Measurements from ENCODE around the gene DERA. TPM values are rescaled to one million over a fixed set of nuclear protein-coding genes. Genes with fewer than 3 reads are reported as not detected.

DERA gene
- total and polyA plus RNA-seq, 2 of the 8 experiments (the other 6 are each of a cell fraction or from before 2014, with no cell fraction given), result 13.1 to 17.1 TPM

GRCh38 chr12:16003460-16003859, 92.3 kb downstream of the DERA start:
- no peaks in the 10 kb centered on the region for H3K9me3 ChIP-seq (ENCODE audit: insufficient read depth in 2 of 2, low read depth in 1 of 2, low read length in 1 of 2)

More at GRCh38 chr12:16003460-16003859, 92.3 kb downstream of the DERA start:
- H4K8ac ChIP-seq (ENCODE audit: extremely low read depth, insufficient read depth, low read length), result no peak overlapping the region
- H3K9ac ChIP-seq (replicated peaks in 1 of 4; ENCODE audit: extremely low read depth in 1 of 4, low read depth in 3 of 4, low read length in 3 of 4), result no peak overlapping the region
- H3K23me2 ChIP-seq (ENCODE audit: low read depth, low read length), result no peaks in the 10 kb centered on the region
- H2BK5ac ChIP-seq (ENCODE audit: low read depth, low read length), result no peak overlapping the region
- ChIA-PET POLR2A (ENCODE audit: partially characterized antibody) (no interaction called here), CTCF (ENCODE audit: partially characterized antibody) (no interaction called here)
- H3K79me1 ChIP-seq (ENCODE audit: low read depth, low read length), result no peaks in the 10 kb centered on the region
- no peak overlapping the region for H3K56ac ChIP-seq (replicated peaks; ENCODE audit: insufficient read length, low read depth, low read length)
- H3K4me2 ChIP-seq (ENCODE audit: insufficient read depth in 1 of 2, low read depth in 2 of 2, low read length in 2 of 2), result no peak overlapping the region
- H4K20me1 ChIP-seq (replicated peaks in 1 of 2; ENCODE audit: control insufficient read depth in 1 of 2, insufficient read depth in 2 of 2, low read length in 2 of 2), result no peaks in the 10 kb centered on the region
- H3K4ac ChIP-seq (replicated peaks; ENCODE audit: insufficient read length, low read depth, low read length), result no peak overlapping the region
- H3K36me3 ChIP-seq (ENCODE audit: control insufficient read depth in 2 of 4, insufficient read depth in 4 of 4, low read length in 3 of 4), result no peaks in the 10 kb centered on the region
- DNase-seq (ENCODE audit: low read depth in 1 of 2, low spot score in 2 of 2) (no peak), FAIRE-seq (no peak)
- H2BK20ac ChIP-seq (ENCODE audit: low read length), result no peak overlapping the region
- H3K18ac ChIP-seq (ENCODE audit: extremely low read depth, low read length), result no peak overlapping the region
- no peak overlapping the region for H3K27ac ChIP-seq (ENCODE audit: low read depth, low read length)
- no peak overlapping the region for H2BK12ac ChIP-seq (ENCODE audit: low read depth, low read length)
- 80% methylated on average over 3 of the region's 3 CpGs; no CpG with 5 or more reads in 1 of the 2 experiments for WGBS, 2 experiments (ENCODE audit: extremely low coverage in 1 of 2, insufficient coverage in 1 of 2, insufficient read length in 1 of 2, insufficient replicate concordance in 2 of 2, low coverage in 1 of 2, low lambda C conversion rate in 2 of 2, missing lambda C conversion rate in 1 of 2)
- no peak overlapping the region for H2AFZ ChIP-seq (ENCODE audit: low read length)
- no peak overlapping the region for H4K5ac ChIP-seq (ENCODE audit: insufficient read length, low read depth, low read length)
- H3K79me2 ChIP-seq (ENCODE audit: control insufficient read depth in 1 of 2, insufficient read depth in 2 of 2, low read length in 2 of 2), result no peaks in the 10 kb centered on the region
- no peak overlapping the region for H3K4me3 ChIP-seq (ENCODE audit: extremely low read depth in 1 of 4, insufficient read depth in 2 of 4, low read depth in 3 of 4, low read length in 4 of 4)
- H3K27me3 ChIP-seq (replicated peaks in 1 of 4; ENCODE audit: control insufficient read depth in 3 of 4, extremely low read depth in 1 of 4, insufficient read depth in 3 of 4, low read length in 3 of 4), result no peaks in the 10 kb centered on the region
- H3K14ac ChIP-seq (ENCODE audit: insufficient read length), result no peak overlapping the region
- no peak overlapping the region for H3K23ac ChIP-seq (ENCODE audit: insufficient read length)
- H2BK15ac ChIP-seq (ENCODE audit: low read length), result no peak overlapping the region
- no peak overlapping the region for H4K91ac ChIP-seq (replicated peaks; ENCODE audit: insufficient read length, low read length)
- no peak overlapping the region for H2AK5ac ChIP-seq (ENCODE audit: low read depth, low read length)
- no peak overlapping the region for H2BK120ac ChIP-seq (replicated peaks; ENCODE audit: low read depth, low read length)
- H3K4me1 ChIP-seq (replicated peaks in 1 of 4; ENCODE audit: control insufficient read depth in 3 of 4, insufficient read depth in 4 of 4, low read length in 3 of 4), result no peaks in the 10 kb centered on the region; a peak in 1 of 7 replicates
- TF ChIP-seq, protein P1, sequence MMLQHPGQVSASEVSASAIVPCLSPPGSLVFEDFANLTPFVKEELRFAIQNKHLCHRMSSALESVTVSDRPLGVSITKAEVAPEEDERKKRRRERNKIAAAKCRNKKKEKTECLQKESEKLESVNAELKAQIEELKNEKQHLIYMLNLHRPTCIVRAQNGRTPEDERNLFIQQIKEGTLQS (IDR thresholded peaks at IDR 0.05; ENCODE audit: insufficient read depth, low read depth, low read length), result no peak
- no peak for TF ChIP-seq TBP (IDR thresholded peaks at IDR 0.05; ENCODE audit: low read depth, low read length)
- TF ChIP-seq CHD2 (IDR thresholded peaks at IDR 0.05; ENCODE audit: low read length), result no peak
- no peak for TF ChIP-seq JUN (IDR thresholded peaks at IDR 0.05; ENCODE audit: low read depth, low read length)
- no peak for TF ChIP-seq SIN3A (conservative IDR thresholded peaks at IDR 0.05 in 1 of 2, IDR thresholded peaks at IDR 0.05 in 1 of 2; ENCODE audit: low read depth in 1 of 2, low read length in 2 of 2)
- TF ChIP-seq GABPA (IDR thresholded peaks at IDR 0.05; ENCODE audit: borderline replicate concordance, insufficient read depth, low read length), result no peak
- no peak for TF ChIP-seq POLR2AphosphoS5 (IDR thresholded peaks at IDR 0.05; ENCODE audit: low read depth, low read length)
- TF ChIP-seq CEBPB (IDR thresholded peaks at IDR 0.05; ENCODE audit: low read depth, low read length), result no peak
- no peak for TF ChIP-seq TAF7 (optimal IDR thresholded peaks at IDR 0.05; ENCODE audit: borderline replicate concordance, low read depth, low read length)
